ENCODE measurements around the gene RASD1.

The RASD1 gene

GRCh38 chr17:17526369-17526768, 30.2 kb upstream of the RASD1 start:
- DNase-seq = no peak

- no peak for DNase-seq
These were observed 29.8 kb upstream of the RASD1 start for GRCh38 chr17:17525956-17526355.

- no peak for DNase-seq
These were observed 29.1 kb upstream of the RASD1 start for GRCh38 chr17:17525311-17525710.

- no peak for DNase-seq
These were observed 27.7 kb upstream of the RASD1 start for GRCh38 chr17:17523731-17524490.

- no peak for DNase-seq
These were observed 27.0 kb upstream of the RASD1 start for GRCh38 chr17:17523001-17523730.

GRCh38 chr17:17520599-17521232, 24.5 kb upstream of the RASD1 start:
- no peak for DNase-seq

- no peak for DNase-seq
These were observed 23.7 kb upstream of the RASD1 start for GRCh38 chr17:17519886-17520285.

GRCh38 chr17:17518951-17519350, 22.8 kb upstream of the RASD1 start:
- no peak for DNase-seq

- no peak for DNase-seq
These were observed 21.8 kb upstream of the RASD1 start for GRCh38 chr17:17518014-17518413.

GRCh38 chr17:17516941-17517720, 20.9 kb upstream of the RASD1 start:
- DNase-seq = no peak

GRCh38 chr17:17515934-17516930, 20.0 kb upstream of the RASD1 start:
- no peak for DNase-seq

GRCh38 chr17:17514993-17515933, 19.1 kb upstream of the RASD1 start:
- no peak for DNase-seq

GRCh38 chr17:17514361-17514992, 18.3 kb upstream of the RASD1 start:
- no peak for DNase-seq

- no peak for DNase-seq
These were observed 17.4 kb upstream of the RASD1 start for GRCh38 chr17:17513626-17514025.

- DNase-seq = no peak
These were observed 16.7 kb upstream of the RASD1 start for GRCh38 chr17:17512866-17513265.

- peak; percentile 84 for DNase-seq
These were observed 16.0 kb upstream of the RASD1 start for GRCh38 chr17:17511881-17512858.

GRCh38 chr17:17511293-17511741, 15.1 kb upstream of the RASD1 start:
- DNase-seq = peak; percentile 41

GRCh38 chr17:17510456-17511292, 14.5 kb upstream of the RASD1 start:
- DNase-seq = peak; percentile 43
